ENCODE measurements around the gene NLRP7.
"Not testable (repeated sequence)": the region's sequence is repeated elsewhere in the genome, so short reads cannot be mapped to it uniquely, and the experiment has no call there.

DNA sequence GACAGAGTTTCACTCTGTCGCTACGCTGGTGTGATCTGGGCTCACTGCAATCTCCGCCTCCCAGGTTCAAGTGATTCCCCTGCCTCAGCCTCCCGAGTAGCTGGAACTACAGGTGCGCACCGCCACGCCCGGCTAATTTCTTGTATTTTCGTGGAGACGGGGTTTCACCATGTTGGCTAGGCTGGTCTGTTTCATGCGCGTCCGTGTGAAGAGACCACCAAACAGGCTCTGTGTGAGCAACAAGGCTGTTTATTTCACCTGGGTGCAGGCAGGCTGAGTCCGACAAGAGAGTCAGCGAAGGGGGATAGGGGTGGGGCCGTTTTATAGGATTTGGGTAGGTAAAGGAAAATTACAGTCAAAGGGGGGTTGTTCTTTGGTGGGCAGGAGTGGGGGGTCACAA, 53.2 kb downstream of the NLRP7 start:
- TF ChIP-seq POLR2A (IDR thresholded peaks at IDR 0.05): not testable (repeated sequence)
- TF ChIP-seq, protein P1, sequence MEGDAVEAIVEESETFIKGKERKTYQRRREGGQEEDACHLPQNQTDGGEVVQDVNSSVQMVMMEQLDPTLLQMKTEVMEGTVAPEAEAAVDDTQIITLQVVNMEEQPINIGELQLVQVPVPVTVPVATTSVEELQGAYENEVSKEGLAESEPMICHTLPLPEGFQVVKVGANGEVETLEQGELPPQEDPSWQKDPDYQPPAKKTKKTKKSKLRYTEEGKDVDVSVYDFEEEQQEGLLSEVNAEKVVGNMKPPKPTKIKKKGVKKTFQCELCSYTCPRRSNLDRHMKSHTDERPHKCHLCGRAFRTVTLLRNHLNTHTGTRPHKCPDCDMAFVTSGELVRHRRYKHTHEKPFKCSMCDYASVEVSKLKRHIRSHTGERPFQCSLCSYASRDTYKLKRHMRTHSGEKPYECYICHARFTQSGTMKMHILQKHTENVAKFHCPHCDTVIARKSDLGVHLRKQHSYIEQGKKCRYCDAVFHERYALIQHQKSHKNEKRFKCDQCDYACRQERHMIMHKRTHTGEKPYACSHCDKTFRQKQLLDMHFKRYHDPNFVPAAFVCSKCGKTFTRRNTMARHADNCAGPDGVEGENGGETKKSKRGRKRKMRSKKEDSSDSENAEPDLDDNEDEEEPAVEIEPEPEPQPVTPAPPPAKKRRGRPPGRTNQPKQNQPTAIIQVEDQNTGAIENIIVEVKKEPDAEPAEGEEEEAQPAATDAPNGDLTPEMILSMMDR (IDR thresholded peaks at IDR 0.05): not testable (repeated sequence)
